Right ventricle myocardium superior (tissue), 1 donor: ENCODE results near the gene TJP2. TPM values are rescaled to one million over a fixed set of nuclear protein-coding genes. Genes with fewer than 3 reads are reported as not detected.
"Not testable (repeated sequence)": the region's sequence is repeated elsewhere in the genome, so short reads cannot be mapped to it uniquely, and the experiment has no call there.

Experiments
- ATAC-seq: fragments of 200-7000 bp; cut with Tn5 transposase; one replicate; pipeline ENCODE4 v1.9.1; 2020; ENCODE audit warnings: mild to moderate bottlenecking; ENCODE audit not compliant: poor library complexity
- DNase-seq: peaks from one replicate; pipeline ENCODE4 v3.0.0-alpha.2; 2020
- intact Hi-C: fragments of 100-400 bp; cut with DNase I; formaldehyde crosslinking; loops from one replicate; pipeline ENCODE4 v1.11.2; 2022
- total RNA-seq: library from RNA; stranded (reverse); fragmentation: NEBNext Ultra II Directional; extraction: Animal tissue kit (Norgen Biotek cat#: 25700); gene quantifications from one replicate; pipeline ENCODE4 v1.2.1, GENCODE V29; 2021
- donor health status: DM: no; HTN: yes; CAD: no; lungs with severe emphysema.

Gene TJP2
- total RNA-seq, 1 donor from 2014 or later: 116 TPM

DNA sequence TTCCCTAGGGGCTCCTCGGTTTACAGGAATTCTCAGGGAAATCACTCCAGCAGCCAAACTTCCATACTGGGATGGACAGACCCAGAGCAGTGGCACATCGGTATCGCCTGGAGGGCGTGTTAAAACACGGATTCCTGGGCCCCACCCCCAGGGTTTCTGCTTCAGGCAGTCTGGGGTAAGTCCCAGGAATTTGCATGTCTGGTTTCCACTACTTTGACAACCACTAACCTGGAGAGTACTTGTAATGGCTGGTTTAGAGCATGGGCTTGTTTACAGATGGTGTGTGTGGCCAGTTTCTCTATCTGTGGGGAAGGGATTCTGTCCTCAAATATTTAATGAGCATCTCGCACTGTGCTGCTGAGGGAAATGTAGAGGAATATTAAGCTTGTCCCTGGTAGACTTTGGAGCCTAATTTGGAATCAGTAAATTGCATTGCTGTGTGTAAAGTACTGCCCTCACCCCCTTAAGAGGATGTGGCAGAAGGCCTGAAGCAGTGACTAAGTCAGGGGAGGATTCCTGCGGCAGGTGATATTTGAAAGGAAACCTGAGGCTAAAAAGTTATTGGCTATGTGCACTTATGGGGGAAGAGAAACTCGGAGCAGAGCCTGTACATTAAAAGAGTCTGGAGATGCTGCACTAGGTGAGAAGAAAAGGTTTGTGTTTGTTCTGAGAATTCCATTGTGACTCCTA, 18.6 kb upstream of the TJP2 start:
- intact Hi-C loops: no loop called here
- ATAC-seq (no peak), DNase-seq (no peak)

DNA sequence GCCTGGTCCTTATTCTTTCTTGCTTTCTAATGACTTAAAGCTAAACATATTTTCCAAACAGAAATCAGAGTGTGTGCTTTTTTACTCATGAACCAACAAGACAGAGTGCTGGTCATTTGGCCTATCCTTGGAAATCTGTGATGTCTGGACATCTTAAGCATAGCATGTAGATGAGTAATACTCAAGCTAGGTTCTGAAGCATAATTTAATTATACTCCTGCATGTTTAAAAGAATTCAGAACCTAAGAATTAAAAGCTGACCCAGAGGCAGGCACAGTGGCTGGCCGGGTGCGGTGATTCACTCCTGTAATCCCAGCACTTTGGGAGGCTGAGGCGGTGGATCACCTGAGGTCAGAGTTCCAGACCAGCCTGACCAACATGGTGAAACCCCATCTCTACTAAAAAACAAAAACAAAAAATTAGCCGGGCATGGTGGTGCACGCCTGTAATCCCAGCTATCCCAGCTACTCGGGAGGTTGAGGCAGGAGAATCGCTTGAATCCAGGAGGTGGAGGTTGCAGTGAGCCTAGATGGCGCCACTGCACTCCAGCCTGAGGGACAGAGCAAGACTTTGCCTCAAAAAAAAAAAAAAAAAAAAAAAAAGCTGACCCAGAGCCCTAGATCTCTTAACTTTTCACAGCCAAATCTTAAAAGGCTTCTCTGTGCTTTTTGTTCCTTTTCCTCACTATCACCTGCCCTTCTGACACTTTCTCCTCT, 16.2 kb upstream of the TJP2 start:
- ATAC-seq (no peak), DNase-seq (no peak)
- intact Hi-C loops: no loop called here

DNA sequence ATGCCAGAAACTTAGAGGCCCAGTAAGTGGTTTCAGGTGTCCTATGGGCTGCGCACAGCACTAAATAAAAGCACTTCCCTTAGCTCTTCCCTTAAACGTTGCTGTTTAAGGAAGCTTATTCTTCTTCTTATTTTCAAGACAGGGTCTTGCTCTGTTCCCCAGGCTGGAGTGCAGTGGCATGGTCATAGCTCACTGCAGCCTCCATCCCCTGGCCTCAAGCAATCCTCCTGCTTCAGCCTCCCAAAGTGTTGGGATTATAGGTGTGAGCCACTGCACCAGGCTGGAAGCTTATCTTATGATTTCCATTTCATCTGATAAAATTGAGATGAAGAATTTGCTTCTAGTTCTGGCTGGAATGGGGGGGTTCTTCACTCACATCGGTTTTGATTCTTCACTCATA, 15.6 kb upstream of the TJP2 start:
- no peak for ATAC-seq
- intact Hi-C loops: no loop called here
- no peak for DNase-seq

DNA sequence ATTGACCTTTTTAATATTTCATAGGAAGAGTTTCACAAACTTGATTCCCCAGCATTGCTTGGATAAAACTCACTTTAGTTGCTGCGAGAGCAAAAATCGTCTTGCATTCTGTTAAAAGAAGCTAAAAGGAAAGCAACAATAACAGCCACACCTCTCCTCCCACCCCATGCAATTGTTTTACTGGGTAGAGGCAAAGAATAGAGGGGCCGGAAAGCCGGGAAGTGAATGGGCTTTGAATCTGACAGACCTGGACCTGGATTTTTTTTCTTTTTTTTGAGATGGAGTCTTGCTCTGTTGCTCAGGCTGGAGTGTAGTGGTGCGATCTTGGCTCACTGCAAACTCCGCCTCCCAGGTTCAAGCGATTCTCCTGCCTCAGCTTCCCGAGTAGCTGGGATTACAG, 9.5 kb upstream of the TJP2 start:
- intact Hi-C loops, DNase-seq, ATAC-seq: not testable (repeated sequence)

DNA sequence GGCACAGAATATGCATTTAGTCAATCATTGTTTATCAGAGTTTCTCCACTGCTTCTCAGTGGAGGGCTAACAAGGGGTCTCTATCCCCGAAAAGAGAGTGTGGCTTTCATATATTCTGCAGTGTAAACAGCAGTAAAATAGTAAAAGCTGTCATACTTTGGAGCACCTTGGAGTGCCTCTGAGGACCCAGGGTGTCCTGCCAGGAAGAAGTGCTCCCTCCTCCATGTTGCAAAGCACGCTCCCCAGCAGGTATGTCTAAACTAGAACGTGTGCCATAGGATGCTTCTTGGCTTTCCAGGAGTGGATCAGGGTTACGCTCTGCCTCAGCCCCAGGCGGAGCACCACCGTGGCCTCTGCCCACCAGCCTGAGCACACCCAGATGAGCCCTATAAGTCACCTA, 8.5 kb upstream of the TJP2 start:
- intact Hi-C loops: no loop called here
- DNase-seq (no peak), ATAC-seq (no peak)

DNA sequence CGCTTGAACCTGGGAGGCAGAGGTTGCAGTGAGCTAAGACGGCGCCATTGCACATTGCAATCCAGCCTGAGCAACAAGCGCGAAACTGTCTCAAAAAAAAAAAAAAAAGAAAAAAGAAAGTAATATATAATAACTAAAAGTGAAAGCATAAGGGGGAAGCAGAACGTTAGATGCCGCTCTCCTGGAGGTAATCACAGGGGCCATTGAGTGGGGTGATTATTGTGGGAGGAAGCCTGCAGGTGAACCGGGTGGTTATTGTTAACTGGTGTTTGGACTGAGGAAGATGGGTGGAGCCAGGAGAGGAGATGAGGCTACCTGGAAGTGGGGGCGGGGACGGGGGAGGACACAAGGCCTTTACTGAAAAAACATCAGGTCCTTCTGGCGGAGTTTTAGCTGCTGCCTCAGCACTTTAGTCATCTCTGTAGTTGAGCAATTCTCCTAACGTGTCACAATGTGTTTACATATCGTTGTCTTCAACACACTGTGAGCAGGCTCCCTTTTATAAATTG, 5.3 kb upstream of the TJP2 start:
- intact Hi-C loops: no loop called here
- ATAC-seq (no peak), DNase-seq (no peak)

DNA sequence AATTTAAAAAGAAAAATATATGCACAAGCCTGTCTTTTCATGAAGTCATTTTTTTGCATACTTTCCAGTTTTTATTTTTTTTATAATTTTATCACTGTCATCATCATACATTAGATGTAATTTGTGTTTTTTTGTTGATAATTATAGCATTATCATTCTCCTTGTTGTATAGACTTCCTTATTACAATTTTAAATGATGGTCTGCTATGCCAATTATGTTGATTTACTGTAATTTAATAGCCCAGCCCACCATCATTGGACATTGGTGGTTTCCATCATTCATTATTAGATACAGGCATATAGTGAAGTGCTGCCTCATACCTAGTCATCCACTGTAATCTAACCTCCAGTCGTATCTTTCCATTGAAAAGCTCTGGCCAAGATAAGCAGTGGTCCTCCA, 3.8 kb upstream of the TJP2 start:
- DNase-seq (no peak), ATAC-seq (no peak)
- intact Hi-C loops: loop anchor here (2.0 kb wide), 1 partner anchor 27 kb away; no protein-coding TSS in a partner anchor

DNA sequence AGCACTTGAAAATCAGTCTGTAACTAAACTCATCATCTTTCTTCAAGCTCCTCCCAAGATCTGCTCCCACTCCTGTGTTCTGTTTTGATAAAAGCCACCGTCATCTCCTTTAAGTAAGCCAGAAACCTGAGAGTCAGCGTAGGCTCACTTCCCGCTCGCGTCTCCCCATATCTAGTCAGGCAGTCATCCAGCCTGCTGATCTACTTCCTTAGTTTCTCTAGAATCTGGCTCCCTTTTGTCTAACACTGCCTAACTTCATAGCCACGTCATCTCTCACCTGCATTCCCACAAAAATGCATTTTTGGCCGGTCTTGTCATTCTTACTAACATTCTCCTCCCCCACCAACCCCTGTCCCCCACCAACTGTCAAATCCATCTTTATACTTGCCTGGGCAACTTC, 3.0 kb upstream of the TJP2 start:
- intact Hi-C loops: loop anchor here (2.0 kb wide), 1 partner anchor 28 kb away; no protein-coding TSS in a partner anchor
- ATAC-seq (no peak), DNase-seq (no peak)

DNA sequence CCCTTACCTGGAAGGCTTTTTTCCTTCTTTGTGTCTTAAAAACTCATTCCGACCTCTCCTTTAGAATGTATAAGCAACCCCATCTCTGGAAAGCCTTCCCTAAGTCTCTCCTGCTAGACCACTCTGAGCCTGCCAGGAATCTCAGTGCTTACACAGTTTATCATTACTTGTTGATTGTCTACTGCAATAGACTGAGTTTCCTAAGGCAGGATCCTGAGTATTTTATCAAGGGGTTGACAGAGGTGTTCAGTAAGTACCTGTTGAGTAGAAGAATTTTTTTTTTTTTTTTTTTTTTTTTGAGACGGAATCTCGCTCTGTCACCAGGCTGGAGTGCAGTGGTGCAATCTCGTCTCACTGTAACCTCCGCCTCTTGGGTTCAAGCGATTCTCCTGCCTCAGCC, 2.6 kb upstream of the TJP2 start:
- ATAC-seq (no peak), DNase-seq (no peak)
- intact Hi-C loops: loop anchor here (2.0 kb wide), 1 partner anchor 29 kb away; no protein-coding TSS in a partner anchor

DNA sequence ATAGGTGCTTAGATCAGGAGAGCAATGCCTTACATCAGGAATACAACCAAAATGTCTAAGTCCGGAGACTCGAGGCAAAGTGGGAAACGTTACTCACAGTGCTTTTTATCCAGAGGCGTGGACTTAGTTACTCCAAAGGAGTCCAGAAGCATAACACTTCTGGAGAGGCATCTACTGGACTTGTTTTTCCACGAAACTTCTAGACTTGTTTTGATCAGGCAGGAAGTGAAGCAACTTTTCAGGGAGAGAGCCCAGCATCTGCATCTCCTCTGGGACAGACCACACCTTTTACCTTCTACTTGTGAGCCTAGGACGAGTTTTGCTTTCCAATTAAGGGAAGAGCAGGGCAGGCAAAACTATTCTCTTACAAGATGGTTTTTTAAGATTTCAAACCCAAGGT, 1.2 kb upstream of the TJP2 start:
- ATAC-seq: no peak
- no peak for DNase-seq
- intact Hi-C loops: no loop called here

DNA sequence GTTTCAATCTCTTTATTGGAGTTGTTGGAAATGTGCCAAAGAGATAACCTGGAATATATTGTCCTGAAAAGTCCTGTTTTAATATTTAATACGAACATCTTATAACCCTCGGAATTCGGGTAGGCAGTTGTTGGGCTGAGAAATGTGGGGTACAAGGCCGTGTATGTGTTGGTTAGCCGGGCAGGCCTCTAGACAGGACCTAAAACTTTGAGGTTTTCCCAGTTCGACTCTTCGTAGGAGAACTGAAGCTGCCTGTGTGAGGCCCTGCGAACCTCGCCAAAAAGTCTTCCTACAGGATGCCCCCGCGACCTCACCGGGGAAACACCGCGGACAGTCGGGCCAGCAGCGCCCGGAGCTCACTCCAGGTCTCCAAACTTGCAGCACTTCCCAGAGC, 583 bp upstream of the TJP2 start:
- intact Hi-C loops: no loop called here
- DNase-seq (no peak), ATAC-seq (no peak)

DNA sequence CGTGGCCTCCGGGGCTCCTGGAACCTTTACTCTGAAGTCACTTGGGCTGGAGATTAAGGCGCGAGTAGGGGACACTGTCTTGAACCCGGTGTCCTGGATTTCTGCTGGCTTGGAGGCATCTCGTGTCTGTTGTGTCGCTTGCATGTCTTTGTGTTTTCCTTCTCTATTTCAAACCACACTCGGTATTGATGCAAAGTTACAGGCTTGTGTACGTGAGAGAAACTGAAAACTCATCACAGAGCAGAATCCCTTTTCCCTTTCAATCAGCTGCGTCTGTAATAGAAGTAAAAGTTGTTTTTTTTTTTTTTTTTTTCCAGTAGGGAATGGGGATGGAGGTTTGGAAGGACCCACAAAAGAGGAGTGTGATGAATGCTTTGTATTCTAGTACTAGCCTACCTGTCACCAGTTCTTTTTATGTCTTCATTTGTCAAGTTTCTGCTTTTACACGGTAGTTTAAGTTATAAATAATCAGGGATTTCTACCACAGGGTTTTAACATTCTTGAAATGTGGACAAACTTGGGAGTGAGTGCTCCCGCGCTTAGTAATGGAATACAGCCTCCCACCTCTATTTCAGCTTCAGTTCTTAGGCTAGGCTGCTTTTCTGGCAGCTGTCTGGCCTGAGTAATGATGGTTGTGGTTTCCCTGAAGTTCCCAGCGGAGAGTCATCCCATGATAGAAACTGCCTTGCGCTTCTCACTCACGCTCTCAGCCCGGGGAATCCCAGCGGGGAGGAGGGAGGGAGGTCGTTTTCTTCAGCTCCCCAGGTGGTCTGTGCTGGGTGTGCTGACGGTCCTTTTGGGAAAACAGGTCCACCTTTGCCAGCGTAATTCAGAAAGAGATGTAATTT, 763 bp downstream of the TJP2 start:
- DNase-seq: no peak
- peak; percentile 50 for ATAC-seq
- intact Hi-C loops: no loop called here

DNA sequence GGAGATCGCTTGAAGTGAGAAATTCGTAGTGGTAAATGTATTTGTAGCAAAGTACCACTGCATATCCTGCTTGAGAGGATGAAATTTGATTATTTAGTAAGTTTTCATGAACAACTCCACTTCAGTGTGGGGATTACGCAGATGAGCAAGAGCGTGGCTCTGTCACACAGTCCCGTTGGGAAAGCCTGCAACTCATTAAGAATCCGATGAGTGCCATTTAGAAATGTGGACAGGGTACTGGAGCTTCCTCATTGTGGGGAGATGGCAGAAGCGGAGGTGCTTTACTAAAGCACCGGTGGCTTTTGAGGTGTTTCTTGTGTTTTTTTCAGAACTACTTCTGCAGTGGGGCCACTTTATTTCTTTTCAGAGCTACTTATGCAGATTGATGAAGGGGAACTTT, 1.4 kb downstream of the TJP2 start:
- intact Hi-C loops: no loop called here
- no peak for ATAC-seq

DNA sequence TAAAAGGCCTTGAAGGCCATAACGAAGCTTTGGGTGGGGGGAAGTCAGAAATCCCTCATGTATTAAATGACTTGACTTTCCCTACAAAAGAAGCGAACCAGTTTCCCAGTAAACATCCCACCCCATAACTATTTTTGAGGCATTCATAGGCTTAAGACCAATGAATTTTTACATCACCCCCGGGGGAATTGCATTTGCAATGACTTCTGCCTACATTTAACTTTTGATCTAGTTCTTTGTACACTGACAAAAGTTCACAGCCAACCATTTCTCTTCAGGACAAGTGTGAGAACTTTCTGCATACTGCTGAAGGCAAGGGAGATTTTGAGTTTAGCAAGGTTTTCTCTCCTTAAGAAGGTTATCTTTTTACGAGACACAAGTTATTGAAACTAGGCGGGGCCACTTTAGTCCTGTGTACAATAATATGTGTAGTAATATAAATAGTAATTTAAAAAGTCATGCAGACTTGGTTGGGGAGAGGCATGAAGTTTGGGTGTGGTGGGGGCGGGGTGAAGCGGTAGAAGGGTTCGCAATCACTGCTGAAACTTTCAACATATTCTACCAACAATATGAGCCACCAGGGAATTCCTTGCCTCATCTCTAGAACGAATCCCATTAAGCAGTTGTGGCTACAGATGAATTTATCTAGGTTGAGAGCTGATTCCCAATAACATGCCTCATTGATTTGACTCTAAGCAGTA, 2.5 kb downstream of the TJP2 start:
- intact Hi-C loops: no loop called here
- DNase-seq (no peak), ATAC-seq (no peak)

More for the DNA sequence above, 1.4 kb downstream of the TJP2 start:
- DNase-seq: no peak

DNA sequence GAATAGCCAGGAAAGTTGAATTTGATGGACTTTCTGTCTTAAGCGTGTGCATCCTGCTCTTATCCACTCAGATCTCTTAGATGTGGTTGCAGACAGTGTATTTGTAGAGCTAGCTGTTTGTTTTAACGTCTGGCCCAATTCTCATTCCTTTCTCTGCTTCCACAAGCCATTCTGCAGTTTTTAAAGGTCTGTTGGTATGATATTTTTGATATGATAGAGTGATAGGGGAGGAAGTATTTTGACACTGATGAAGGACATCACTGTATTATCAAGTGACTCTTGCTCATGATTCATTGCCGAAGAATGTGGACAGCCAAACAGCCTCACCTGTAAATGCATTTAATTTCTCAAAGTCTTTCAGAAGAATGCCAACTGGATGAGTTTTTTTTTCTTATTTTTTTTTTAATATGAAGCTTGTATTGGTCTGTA, 4.5 kb downstream of the TJP2 start:
- intact Hi-C loops: no loop called here
- ATAC-seq (no peak), DNase-seq (no peak)

DNA sequence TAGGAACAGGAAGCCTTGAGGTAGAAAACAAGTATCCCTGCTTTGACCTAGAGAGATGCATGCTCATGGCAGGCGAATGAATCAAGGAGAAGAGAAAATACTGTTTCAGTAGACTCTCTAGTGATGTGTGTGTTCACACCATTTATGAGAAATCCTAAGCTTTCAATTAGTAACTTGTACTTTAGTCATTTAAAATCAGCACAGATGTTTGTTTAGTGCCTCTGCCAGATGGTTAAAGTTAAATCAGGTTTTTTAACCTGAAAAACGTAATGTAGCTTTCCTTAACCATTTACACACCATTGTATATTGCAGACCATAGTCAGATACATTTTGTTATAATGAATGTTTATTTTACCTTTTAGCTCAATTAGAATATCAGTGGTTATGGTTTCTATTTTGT, 5.0 kb downstream of the TJP2 start:
- ATAC-seq (no peak), DNase-seq (no peak)
- intact Hi-C loops: no loop called here

DNA sequence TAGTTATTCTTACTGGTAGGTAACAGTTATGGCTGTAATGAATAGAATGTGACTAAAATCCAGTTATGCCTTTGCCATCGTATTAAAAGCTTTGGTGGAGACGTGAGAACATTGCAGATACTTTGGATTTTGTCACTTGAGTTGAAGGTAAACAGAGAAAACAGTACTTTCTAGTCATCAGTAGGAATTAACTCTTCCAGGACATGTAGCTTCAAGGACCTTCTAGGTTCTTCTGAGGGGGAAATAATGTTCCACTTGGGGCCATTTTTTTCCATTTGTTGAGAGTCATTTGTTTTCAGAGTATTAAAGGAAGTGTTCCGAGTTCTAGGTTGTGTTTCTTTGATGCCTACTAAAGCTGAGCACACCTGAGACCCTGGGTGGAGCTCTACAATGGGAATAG, 6.1 kb downstream of the TJP2 start:
- ATAC-seq (no peak), DNase-seq (no peak)
- intact Hi-C loops: no loop called here

DNA sequence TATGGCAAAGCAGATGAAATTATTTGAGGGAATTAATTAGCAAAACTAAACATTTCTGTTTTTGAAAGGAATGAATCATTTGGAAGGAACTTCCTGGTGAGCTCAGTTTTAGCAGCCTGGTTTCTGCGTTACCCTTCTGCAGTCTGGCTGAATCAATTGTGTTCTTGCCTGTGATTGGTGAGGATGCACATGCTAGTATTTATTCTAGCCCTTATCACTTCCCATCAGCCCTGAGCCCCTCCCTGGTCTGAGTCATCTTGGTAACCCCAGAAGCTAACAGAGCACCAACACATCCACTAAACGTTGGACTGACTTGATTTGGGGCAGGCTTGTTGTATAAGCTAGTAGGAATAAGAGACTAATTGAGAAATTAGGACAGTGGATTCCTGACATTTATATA, 6.6 kb downstream of the TJP2 start:
- DNase-seq: no peak
- intact Hi-C loops: no loop called here
- ATAC-seq: peak; percentile 38

DNA sequence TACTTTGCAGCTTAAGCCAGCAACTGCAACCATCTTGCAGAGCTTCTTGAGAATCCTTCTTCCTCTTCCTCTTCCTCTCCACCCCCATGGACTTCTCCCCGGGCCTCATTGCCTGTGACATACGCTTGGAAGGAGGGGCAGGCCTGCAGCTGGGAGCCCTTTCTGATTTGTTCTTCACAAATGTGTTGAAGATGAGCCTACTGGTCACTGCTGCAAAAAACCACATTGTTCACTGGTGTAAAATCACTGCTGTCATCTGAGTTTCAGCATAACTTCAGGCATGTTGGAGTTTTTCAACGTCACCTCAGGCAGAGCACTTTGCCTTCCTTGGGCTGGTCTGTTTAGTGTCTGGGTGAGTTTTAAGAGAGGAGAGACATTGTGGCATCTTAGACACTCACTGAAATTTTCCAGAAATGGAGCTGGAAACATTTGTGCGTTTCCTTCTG, 7.9 kb downstream of the TJP2 start:
- DNase-seq: no peak
- intact Hi-C loops: no loop called here
- peak; percentile 37 for ATAC-seq
